GM18517 (cell line): ENCODE results near the gene SBNO1.
"Not testable (repeated sequence)": the region's sequence is repeated elsewhere in the genome, so short reads cannot be mapped to it uniquely, and the experiment has no call there.

Experiments used
- ATAC-seq: cut with Tn5 transposase; IDR thresholded peaks from one replicate; pipeline ENCODE4 v1.9.1; 2021; ENCODE audit warnings: mild to moderate bottlenecking, moderate library complexity; ENCODE audit not compliant: unreplicated experiment

The SBNO1 gene

DNA sequence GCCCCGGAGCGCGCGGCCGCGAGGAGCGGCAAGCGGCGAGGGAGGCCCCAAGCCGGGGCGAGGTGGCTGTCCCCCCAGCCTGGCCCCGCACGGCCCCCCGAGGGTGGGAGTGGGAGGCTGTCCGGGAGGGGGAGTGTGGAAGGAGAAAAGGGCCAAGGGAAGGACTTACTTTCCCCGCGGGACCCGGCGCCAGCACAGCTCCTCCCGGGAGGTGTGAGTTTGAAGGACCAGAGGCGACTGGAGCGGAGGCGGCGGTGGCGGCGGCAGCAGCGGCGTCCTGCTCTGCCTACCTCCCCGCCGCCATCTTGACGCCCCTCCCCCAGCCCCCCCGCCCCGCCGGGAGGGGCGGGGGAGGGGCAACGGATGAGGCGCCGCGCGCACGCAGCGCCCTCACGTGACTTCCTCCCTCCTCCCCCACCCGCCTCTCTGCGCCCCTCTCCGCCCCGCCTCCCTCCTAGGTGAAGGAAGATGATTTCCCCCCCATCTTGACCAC is at the start of gene SBNO1:
Gene SBNO1, minus strand, starts transcription at position 316 of the 493 bp plus-strand sequence. CDS start 14,406 bp downstream, outside the sequence.
- no peak for ATAC-seq

DNA sequence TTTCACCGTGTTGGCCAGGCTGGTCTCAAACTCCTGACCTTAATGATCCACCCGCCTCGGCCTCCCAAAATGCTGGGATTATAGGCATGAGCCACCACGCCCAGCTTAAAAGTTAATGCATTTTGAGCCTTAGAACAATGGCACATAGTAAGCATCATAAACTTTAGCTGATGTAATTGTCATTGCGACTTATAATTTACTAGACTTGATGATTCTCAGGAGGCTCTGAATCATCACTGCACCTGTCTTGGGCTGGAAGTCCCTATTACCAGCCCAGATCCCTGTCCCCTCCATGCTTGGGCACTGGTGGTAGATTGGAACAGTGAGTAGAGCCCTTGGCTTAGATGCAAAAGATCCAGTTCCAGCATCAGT is 45.4 kb upstream of the SBNO1 start:
- no peak for ATAC-seq

DNA sequence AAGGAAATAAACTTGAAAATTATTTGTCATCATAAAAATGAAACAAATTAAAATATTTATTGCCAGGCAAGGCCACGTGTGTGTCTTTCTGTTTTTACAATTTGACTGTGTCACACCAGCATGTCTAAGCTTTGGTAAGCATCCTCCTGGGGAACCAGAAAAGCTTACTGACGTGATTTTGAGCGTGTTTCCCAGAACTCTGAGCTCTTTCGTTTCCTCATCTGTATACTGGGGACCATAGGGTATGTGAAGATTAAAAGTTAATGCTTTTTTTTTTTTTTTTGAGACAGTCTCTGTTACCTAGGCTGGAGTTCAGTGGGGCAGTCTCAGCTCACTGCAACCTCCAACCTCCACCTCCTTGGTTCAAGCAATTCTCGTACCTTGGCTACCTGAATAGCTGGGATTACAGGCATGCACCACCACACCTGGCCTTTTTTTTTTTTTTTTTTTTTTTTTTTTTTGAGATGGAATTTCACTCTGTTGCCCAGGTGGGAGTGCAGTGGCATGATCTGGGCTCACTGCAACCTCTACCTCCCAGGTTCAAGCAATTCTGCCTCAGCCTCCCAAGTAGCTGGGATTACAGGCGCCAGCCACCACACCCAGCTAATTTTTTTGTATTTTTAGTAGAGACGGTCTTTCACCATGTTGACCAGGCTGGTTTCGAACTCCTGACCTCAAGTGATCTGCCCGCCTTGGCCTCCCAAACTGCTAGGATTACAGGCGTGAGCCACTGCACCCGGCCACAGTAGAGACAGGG is 44.8 kb upstream of the SBNO1 start:
- not testable (repeated sequence) for ATAC-seq

DNA sequence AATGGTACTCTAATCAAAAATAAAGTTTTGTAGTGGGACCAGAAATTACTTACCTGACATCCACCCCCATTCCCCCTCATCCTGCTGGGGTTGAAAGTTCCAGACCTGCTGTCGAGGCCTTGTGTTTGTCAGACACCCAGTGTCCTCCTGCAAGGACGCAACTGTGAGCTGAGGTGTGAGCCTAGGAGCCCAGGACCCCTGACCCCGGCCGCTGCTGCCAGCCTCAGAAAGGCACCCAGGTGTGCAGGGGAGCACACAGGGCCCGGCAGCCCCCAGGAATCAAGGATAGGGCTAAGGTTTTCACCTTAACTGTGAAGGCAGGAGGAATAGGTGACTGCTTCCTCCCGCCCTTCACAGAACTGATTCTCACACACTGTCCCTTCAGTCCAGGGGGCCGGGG is 44.0 kb upstream of the SBNO1 start:
- ATAC-seq, result not testable (repeated sequence)

DNA sequence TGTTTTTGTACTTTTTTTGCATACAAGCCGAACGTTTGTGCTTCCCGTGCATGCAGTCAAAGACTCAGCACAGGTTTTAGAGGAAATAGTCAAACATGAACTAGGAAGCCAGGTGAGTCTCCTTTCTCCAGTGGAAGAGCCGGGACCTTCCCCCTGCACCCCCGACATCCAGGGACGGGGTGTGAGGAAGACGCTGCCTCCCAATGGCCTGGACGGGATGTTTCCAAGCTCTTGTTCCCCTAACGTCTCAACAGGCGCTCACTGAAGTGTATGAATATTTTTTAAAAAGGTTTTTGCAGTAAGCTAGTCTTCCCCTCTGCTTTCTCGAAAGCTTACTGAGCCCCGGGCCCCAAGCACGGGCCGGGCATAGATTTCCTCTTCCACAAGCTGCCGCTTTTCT is 43.3 kb upstream of the SBNO1 start:
- ATAC-seq, result not testable (repeated sequence)

DNA sequence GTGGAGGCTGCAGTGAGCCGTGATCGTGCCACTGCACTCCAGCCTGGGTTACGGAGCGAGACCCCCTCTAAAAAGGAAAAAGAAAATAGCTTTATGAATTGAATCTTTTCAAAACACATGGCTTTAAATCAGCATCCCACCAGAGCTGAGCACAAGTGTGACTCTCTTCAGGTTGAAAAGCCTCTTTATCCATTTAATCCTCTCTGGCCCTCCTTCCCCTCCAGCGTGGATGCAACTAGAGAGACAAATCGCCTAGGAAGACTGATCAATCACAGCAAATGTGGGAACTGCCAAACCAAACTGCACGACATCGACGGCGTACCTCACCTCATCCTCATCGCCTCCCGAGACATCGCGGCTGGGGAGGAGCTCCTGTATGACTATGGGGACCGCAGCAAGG is 42.6 kb upstream of the SBNO1 start:
- ATAC-seq, result not testable (repeated sequence)

DNA sequence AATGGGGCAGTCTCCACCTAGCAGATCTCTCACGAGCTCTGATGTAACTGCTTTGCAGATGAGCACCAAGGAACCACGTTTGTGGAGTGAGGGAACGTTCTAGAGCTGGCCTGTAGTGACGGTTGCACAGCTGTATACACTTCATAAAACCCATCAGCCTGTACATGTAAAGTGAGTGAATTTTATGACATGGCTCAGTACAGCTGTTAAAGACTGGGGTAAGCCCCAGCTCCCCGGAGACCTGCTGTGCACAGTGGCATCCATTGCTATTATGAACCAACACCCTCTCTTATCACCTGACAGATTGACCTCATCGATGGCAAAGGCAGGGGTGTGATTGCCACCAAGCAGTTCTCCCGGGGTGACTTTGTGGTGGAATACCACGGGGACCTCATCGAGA is 39.9 kb upstream of the SBNO1 start:
- no peak for ATAC-seq

DNA sequence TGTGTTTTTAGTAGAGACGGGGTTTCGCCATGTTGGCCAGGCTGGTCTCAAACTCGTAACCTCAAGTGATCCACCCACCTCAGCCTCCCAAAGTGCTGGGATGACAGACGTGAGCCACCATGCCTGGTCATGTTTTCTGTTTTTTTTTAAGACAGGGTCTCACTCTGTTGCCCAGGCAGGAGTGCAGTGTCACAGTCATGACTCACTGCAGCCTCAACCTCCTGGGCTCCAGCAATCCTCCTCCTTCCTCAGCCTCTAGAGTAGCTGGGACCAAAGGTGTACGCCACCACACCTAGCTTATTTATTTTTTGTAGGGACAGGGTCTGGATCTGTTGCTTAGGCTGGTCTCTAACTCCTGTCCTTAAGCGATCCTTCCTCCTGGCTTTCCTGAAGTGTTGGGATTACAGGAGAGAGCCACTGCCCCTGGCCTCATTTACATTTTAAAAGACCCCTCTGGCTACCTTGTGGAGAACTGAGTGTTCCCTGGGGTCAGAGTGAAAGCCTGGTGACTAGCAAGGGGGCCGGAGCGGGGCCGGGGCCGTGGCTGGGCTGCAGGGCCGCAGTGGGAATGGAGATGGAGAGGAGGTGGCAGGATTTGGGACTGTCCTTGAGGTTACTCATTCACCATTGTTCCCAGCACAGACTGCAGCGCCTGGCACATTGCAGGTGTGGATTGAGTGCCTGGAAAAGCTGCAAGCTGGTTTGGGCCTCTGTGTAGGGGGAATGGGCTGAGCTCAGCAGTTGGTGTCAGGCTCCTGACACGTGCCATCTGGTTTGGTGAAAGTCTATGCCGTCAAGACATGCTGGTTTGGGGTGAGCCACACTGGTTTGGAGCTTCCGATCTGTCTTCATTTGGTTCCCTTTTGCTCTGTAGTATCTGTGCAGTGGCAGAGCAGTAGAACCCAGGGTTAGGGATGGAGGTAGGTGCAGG is 37.4 kb upstream of the SBNO1 start:
- ATAC-seq, result no peak

DNA sequence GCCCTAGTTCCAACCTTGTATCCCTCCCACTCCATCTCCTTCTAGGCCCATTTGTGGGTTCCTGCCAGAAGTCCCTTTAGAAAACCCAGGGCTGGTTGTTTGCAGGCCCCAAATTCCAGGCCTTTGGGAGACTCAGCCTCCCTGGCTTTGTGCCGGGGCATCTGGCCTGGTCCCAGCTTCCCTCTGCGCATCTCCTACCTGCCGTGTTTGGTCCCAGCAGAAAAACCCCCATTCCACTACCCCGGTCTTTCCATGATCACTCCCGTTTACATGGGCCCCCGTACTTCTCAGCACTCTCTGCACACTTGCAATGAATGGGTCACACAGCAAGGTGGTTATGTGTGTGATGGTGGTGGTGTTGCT is 34.6 kb upstream of the SBNO1 start:
- no peak for ATAC-seq

DNA sequence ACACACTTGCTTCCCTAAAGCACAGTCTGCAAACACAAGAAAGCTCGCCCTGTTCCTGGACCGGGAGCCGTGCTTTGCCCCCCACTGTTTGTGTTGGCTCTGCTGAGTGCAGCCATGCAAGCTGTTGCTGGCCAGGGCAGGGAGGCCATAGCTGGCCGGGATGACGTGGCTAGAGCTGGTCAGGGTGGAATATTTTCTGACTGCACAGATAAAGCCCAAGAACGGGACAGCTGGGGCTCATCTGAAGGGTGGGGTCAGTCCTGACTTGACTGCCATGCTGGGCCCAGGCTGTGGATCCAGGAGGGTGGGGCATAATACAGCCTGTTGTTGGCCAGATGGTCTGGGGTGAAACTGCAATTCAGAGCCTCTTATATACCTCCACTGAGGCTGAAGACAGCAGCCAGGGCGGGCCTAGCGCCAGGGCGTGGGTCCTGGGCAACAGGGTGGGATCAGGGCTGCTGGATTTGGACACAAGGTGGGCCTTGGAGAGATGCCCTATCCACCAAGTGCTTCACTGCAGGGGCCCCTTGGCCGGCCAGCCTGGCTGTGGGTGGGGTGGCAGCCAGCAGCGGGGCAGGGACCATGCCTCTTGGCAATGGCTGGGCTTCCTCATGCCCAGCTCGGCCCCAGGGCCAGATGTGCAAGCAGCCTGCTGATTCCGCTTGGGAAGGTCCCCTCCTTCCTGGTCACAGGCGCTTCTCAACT is 34.1 kb upstream of the SBNO1 start:
- ATAC-seq, result no peak

DNA sequence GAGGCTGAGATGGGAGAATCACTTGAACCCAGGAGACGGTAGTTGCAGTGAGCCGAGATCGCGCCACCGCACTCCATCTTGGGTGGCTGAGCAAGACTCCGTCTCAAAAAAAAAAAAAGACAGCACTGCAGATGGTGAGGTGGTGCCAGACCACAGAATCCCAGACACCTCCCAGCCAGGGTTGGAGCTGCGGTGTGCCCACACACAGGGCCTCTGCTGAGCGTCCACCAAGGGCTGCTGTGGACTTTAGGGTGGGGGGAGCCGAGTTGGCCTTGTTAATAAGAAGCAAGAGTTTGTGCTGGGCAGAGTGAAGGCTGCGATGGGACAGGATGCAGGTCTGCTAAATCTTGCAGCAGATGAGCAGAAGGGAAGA is 33.5 kb upstream of the SBNO1 start:
- ATAC-seq, result no peak

DNA sequence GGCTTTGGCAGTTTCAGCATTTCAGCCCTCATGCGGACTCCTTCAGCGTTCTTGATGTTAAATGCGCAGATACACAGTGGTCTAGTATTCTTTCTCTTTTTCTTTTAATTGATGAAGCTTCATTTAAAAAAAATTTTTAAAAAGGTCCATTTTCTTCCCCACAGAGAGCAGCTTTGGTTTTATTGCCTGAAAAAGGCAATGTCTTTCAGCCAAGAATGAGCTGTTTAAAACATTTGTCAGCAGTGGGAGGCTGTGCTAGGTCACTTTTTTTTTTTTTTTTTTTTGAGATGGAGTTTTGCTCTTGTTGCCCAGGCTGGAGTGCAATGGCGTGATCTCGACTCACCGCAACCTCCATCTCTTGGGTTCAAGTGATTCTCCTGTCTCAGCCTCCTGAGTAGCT is 32.8 kb upstream of the SBNO1 start:
- ATAC-seq, result no peak

DNA sequence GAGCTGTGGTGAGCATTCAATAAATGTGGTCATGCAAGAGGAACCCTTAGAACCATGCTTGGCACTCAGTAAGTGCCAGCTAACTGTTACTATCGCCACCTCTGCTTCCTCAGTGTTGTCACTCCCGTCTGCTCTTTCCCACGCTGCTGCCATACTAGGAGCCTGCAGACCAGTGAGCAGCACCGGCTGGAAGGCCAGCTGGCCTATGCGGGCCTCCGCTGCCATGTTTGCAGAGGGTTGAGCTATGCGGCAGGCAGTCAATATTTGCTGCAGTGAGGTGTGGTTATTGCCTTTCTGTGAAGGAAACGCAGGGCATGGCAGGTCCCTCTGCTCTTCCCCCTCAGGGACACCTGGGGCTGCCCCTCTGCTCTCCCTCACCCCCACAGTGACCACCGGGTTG is 32.3 kb upstream of the SBNO1 start:
- no peak for ATAC-seq

DNA sequence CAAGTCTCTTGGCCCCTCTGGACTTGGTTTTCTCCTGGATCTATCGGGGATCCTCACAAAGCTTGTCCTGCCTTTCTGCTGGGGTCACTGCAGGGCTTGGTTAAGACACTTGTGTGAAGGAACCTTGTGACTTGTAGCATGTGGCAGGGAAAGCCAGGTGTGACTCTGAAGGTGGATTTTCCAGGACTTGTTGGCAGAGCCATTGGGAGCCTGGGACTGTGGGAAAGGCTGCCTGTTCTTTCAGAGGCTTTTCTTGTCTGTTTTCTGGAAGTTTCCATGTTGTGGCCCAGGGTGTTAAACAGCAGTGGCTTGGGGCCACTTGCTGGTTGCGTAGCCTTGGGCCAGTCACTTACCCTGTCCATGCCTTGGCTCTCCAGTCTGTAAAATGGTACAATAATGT is 31.9 kb upstream of the SBNO1 start:
- no peak for ATAC-seq

DNA sequence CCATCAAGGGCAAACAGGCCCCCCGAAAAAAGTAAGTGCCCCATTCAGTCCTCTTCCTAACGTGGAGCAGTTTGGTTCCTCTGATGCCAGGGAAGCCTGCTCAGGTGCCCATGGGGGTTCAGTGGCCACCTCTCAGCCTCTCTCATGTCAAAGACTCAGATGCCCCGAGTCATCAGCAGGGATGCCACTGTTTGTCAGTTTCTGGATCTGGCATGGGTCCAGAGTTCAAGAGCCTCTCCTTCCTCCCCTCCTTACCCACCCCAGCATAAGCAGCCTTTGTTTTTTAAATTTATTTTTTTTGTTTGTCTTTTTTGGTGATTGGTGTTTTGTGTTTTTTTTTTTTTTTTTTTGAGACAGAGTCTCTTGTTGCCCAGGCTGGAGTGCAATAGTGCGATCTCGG is 30.6 kb upstream of the SBNO1 start:
- ATAC-seq, result no peak

DNA sequence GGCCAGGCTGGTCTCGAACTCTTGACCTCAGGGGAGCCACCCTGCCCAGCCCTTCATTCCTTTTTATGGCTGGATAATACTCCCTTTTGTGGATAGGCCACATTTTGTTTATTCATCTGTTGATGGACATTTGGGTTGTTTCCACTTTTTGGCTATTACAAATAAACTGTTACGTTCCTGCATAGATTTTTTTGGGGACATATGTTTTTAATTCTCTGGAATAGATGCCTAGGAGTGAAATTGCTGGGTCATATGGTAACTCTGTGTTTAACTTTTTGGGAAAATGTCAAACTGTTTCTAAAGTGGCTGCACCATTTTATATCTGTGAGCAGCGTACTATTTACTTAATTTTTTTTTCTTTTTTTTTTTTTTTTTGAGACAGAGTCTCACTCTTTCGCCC is 29.1 kb upstream of the SBNO1 start:
- ATAC-seq, result no peak

DNA sequence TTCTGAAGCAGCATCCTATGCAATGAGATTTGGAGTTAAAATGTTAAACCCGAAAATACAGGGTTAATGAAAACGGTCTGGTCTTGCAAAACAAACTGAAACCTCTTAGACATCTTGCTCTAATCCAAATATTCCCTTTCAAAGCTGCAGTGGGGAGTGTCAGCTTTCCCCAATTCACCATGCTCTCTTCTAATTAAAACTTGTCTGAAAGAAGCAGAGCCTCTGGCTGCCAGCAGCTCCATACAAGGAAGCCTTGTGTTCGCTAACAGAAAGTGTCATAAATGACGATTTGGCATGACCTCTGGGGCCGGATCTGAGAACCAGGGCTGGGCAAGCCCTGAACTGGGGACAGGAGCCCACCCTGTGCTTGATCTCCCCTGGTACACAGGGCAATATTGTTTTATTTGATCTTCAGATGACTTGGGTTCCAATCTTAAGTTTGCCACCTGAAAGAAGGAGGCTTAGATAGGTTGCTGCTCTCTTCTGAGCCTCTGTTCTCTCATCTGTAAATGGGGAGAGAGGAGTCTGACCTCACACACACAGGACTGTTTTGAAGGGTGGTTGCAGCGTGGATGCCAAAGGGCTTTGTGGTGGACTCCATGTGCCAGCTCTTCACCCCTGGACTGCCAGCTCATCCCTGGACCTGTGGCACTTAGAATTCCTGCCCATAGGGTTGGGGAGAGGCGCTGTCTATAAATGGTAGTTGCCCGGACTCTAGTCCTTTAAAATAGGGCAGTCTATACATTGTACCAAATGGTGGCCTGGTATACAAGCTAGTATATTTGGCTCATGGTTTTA is 27.1 kb upstream of the SBNO1 start:
- ATAC-seq, result no peak

DNA sequence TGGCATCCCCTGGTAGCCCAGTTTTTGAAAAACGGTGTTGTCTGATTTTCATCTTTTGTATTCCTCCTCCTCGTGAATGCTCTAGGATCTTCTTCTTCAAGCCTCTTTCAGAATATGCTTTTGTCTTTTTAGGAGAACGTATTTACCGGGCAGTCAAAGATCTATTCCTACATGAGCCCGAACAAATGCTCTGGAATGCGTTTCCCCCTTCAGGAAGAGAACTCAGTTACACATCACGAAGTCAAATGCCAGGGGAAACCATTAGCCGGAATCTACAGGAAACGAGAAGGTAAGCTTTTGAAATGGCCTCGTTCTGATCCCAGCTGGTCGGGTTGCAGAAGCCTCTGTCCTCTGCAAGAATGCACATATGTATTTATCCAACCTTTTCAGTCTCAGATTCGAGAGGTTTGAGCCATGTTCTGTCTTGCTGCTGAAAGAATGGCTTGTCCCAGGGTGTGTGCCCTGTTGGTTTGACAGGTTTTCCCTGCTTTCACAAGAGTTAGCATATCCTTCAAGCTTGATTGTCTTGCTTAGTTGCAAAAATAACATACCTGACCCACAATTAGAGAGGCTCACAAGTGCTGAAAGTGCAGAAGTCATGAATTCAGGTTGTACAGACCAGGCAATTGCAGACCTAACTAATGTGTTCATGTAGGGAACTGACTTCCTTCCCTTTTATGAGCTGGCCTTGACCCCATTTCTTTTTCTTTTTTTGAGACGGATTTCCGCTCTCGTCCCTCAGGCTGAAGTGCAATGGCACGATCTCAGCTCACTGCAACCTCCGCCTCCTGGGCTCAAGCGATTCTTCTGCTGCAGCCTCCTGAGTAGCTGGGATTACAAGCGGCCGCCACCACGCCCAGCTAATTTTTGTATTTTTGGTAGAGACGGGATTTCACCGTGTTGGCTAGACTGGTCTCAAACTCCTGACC is 26.1 kb upstream of the SBNO1 start:
- no peak for ATAC-seq

DNA sequence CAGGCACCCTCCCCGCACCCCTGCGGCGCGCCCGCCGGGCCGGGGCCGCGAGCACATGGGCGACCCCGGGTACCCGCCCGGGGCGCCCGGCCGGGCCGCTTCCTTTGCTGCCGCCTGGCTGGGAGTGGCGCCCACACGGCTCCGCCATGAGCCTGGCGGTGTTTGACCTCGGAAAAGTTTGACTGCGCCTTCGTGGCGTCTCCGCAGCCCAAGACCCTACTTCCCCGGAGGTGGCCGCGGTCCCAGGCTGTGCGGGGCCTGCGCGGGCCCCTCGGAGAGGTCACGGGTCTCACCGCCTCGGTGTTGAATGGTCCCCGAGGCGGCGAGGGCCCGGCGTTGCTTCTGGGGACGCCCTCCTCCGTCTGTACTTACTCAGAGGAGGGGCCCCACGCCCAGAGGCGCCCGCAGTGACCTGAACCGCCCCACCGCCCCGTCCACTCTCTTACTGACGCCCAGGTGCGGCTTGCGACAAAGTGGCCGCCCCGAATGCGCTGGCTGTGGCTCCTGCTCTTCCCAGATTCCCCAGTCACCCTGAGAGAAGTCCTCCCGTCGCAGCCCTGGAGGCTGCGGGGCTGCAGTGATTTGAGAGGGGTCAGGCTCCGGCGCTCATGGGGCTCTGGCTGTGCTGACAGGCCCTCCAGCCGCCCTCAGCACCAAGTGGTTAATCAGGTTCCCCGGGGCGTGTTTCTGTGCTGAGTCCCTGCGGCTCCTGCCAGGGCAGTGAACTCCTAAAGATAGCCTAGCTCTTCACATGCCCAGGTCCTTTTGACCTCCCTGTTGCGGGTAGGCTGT is 25.1 kb upstream of the SBNO1 start:
- no peak for ATAC-seq
